Lung (tissue), 12 donors: Measurements from ENCODE around the gene PRELP. TPM values are rescaled to one million over a fixed set of nuclear protein-coding genes. Genes with fewer than 3 reads are reported as not detected.

Experiments
- ATAC-seq: fragments of 200-7000 bp; cut with Tn5 transposase; one replicate; pipeline ENCODE4 v1.9.1; 2020; ENCODE audit warnings: moderate number of reproducible peaks; ENCODE audit not compliant: insufficient read depth, low FRiP score
- DNase-seq, 3 donors: peaks; one replicate each; pipeline ENCODE4 v3.0.0-alpha.2; 2013 to 2017
- H3K27ac ChIP-seq, 2 donors: one replicate each; pipeline ENCODE4 v1.5.1; 2013; ENCODE audit warnings: mild to moderate bottlenecking in 2 of 2, moderate library complexity in 2 of 2, control low read depth in 1 of 2, inconsistent platforms in 1 of 2, low read depth in 1 of 2, low read length in 1 of 2
- H3K27me3 ChIP-seq, 3 donors: one replicate each; pipeline ENCODE4 v1.5.1; 2013; ENCODE audit warnings: low read length in 2 of 3; ENCODE audit not compliant: control insufficient read depth in 3 of 3, insufficient read depth in 3 of 3
- H3K36me3 ChIP-seq, 4 donors: one replicate each; pipeline ENCODE4 v1.5.1; 2013; ENCODE audit warnings: low read length in 4 of 4, mild to moderate bottlenecking in 1 of 4, moderate library complexity in 1 of 4; ENCODE audit not compliant: control insufficient read depth in 4 of 4, insufficient read depth in 4 of 4
- H3K4me1 ChIP-seq, 5 donors: one replicate each; pipeline ENCODE4 v1.5.1; 2013; ENCODE audit warnings: low read length in 5 of 5, mild to moderate bottlenecking in 2 of 5, moderate library complexity in 1 of 5; ENCODE audit not compliant: control insufficient read depth in 5 of 5, insufficient read depth in 5 of 5
- H3K4me3 ChIP-seq: one replicate; pipeline ENCODE4 v1.5.1; 2013; ENCODE audit warnings: mild to moderate bottlenecking, control low read depth, moderate library complexity
- H3K9ac ChIP-seq, 2 donors: one replicate each; pipeline ENCODE4 v1.5.1; 2013; ENCODE audit warnings: low read length in 2 of 2, control low read depth in 1 of 2; ENCODE audit not compliant: insufficient read depth in 1 of 2
- H3K9me3 ChIP-seq, 4 donors: one replicate each; pipeline ENCODE4 v1.5.1; 2013; ENCODE audit warnings: low read length in 3 of 4, mild to moderate bottlenecking in 1 of 4, moderate library complexity in 1 of 4; ENCODE audit not compliant: control insufficient read depth in 4 of 4, insufficient read depth in 3 of 4
- WGBS, 2 donors: extraction: QIAGEN DNeasy Blood & Tissue Kit; methylation state at CpG; one replicate each; pipeline ENCODE4 v1.1.7; 2013; 5-methylcytosine and 5-hydroxymethylcytosine counted together
- polyA plus RNA-seq, 2 donors: library from polyadenylated mRNA; stranded (reverse); fragments of 200-250 nt; gene quantifications; one replicate each; pipeline ENCODE4 v1.2.1, GENCODE V29; 2013
- total RNA-seq, 2 donors: library from RNA; depleted of rRNA in 1 of 2; stranded (reverse); fragments of >200 nt in 1 of 2; gene quantifications; one replicate each; pipeline ENCODE4 v1.2.1, GENCODE V29; 2014 to 2021
- TF ChIP-seq, protein P1 (sequence below): IDR thresholded peaks from 2 replicates; pipeline ENCODE4 v1.5.1; 2012; ENCODE audit warnings: mild to moderate bottlenecking; ENCODE audit errors: control extremely low read depth, extremely low read depth
- donor health status: control.
- donor health status: control.
- donor health status: Bipolar disorder and iron deficiency.
- donor health status: healthy.
- donor health status: DM: yes; HTN: yes; CAD: no.

PRELP gene
- total and polyA plus RNA-seq, 4 donors: 2.0 to 26.0 (median 13.6) TPM

DNA sequence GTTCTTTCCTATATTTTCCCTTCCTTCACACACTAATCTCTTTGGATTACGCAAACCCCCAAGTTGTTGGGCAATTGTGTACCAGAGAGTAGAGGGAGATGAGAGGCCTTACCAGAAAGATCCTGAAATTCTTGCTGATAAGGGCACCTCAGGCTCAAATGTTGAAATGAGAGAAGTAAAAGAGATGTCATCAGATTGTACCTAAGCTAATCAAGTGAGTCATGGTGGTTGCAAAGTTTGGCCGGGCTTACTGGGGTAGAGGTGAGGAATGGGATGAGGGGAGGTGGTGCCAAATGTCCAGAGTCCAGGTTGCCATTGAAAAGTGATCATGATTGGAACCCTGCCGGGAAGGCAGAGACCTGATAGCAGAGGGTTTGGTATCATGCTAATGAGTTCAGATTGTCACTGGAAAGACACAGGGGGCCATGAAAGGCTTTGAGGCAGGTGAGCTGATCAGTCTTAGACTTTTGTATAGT is 61.4 kb downstream of the PRELP start:
- Histone ChIP-seq H3K4me3 (no peak overlapping the region), H3K9me3 (no peaks in the 10 kb centered on the region), H3K36me3 (no peaks in the 10 kb centered on the region), H3K9ac (no peak overlapping the region), H3K27ac (peak overlapping the region; percentile 67 to 75), H3K4me1 (peaks cover 0 to 10% (median 0%) of the 10 kb centered on the region in 5 donors), H3K27me3 (no peaks in the 10 kb centered on the region)
- ATAC-seq (peak; percentile 58), DNase-seq (peak in 1 of 3 donors; percentile 31)
- 65% methylated on average over 3 of the region's 3 CpGs for WGBS, 2 donors
- TF ChIP-seq, protein P1, sequence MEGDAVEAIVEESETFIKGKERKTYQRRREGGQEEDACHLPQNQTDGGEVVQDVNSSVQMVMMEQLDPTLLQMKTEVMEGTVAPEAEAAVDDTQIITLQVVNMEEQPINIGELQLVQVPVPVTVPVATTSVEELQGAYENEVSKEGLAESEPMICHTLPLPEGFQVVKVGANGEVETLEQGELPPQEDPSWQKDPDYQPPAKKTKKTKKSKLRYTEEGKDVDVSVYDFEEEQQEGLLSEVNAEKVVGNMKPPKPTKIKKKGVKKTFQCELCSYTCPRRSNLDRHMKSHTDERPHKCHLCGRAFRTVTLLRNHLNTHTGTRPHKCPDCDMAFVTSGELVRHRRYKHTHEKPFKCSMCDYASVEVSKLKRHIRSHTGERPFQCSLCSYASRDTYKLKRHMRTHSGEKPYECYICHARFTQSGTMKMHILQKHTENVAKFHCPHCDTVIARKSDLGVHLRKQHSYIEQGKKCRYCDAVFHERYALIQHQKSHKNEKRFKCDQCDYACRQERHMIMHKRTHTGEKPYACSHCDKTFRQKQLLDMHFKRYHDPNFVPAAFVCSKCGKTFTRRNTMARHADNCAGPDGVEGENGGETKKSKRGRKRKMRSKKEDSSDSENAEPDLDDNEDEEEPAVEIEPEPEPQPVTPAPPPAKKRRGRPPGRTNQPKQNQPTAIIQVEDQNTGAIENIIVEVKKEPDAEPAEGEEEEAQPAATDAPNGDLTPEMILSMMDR: no peak

DNA sequence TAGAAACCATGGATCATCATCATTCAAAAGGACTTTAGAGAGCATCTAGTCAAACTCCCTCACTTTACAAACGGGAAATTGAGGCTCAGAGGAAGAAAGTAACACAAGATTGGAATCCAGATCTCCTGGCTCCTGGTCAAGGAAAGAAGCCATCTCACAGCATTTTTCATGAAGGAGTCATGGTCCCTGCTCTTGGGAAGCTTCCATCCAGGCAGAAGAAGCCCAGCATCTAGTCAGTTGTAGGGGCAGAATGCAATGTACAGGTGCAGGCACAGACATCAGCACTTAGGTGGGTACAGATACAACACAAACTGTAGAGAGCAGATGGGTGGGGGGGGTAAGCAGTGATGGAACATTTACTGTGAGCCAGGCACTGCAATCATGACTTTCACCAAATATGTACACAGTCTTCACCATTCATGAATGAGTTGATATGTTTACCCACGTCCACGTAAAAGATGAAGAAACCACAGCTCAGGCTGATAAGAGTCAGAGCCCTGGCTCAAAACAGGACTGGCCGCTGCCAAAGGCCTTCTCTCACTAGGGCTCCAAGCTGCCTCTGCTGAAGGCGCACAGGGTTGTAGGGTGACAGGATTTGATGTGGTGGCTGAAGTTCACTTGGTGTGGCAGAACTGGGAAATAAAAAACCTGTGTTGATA is 62.3 kb downstream of the PRELP start:
- Histone ChIP-seq H3K27me3 (no peaks in the 10 kb centered on the region), H3K9me3 (no peaks in the 10 kb centered on the region), H3K4me1 (peaks cover 0 to 10% (median 0%) of the 10 kb centered on the region in 5 donors), H3K9ac (no peak overlapping the region), H3K36me3 (no peaks in the 10 kb centered on the region), H3K27ac (peak overlapping the region; percentile 7 to 75), H3K4me3 (no peak overlapping the region)
- peak in 2 of 3 donors; percentile 29 to 48 for DNase-seq
- TF ChIP-seq, protein P1: no peak
- 63 to 87% methylated on average over 5 of the region's 5 CpGs for WGBS, 2 donors
- ATAC-seq: peak; percentile 39

DNA sequence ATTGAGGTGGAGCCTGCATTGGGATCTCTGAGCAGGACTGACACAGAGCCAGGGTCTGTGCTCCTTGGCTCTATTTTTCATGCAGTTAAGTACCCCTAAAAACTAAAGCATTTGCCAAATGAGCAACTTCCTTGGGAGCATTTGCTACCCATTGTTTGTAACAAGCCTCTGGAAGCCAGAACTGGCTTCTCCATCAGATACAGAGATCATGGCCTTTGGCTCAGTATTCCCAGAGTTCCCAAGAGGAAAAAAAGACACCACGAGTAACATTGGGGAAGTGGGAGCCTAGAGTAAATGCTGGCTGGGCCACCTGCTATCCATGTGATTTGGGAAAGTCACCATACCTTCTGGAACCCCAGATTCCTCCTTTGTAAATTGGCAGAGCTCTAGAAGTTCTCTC is 63.1 kb downstream of the PRELP start:
- Histone ChIP-seq H3K27me3 (no peaks in the 10 kb centered on the region), H3K4me1 (peaks cover 0 to 10% (median 0%) of the 10 kb centered on the region in 5 donors), H3K36me3 (no peaks in the 10 kb centered on the region), H3K9ac (no peak overlapping the region), H3K27ac (peak overlapping the region in 1 of 2 donors; percentile 48), H3K9me3 (no peaks in the 10 kb centered on the region), H3K4me3 (no peak overlapping the region)
- no peak for ATAC-seq
- DNase-seq: no peak
- 43 to 67% methylated on average over 1 of the region's 1 CpG for WGBS, 2 donors
- TF ChIP-seq, protein P1: no peak
